GM21390 (cell line): Measurements from ENCODE around the gene COPS3.

Experiments
- ATAC-seq: cut with Tn5 transposase; IDR thresholded peaks from one replicate; pipeline ENCODE4 v1.9.1; 2021; ENCODE audit not compliant: unreplicated experiment

Gene COPS3

DNA sequence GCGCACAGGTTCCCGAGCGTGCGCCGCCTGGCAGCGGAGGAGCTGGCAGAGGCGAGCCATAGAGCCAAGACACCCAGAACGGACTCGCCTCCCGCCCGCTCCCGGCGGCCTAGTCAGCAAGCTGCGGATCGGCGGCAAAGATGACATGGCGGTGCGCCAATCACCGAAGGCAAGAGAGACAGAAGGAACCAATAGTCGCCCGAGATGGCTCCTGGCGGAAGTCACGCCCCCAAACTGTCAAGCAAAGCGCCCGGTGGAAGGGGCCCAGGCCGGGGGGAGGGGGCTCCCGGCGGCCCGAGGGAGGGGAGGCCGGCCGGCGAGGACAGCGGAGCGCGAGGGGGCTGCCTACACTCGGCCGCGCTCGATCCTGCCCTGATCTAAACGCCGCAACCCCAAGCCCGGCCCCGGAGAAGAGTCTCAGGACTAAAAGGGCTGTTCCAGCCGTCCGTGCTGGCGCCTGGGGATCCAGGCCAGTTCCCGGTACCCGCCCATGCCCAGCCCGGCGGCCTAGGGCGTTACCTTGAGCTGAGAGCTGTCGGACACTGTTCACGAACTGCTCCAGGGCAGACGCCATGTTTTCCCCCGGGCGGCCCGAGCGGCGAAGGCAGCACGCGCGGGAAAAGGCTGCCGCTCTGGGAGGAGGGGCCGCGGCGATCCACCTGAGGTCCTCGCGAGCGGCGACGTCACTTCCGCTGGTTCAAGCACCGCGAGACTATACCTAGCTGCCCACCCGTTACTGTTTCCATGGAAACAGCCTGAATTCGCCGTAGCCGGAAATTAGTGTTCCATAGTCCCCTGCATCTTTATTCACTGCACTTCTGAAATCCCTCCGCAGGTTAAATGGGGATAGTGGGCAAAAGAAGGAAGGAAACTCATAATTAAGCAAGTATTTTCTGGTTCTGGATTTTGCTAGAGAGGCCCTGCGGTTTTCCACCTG is at the start of gene COPS3:
TSS of gene COPS3 (minus strand) at position 634 of the 937 bp plus-strand sequence. CDS start at position 574, 60 bp downstream.
- peak; percentile 87 for ATAC-seq

DNA sequence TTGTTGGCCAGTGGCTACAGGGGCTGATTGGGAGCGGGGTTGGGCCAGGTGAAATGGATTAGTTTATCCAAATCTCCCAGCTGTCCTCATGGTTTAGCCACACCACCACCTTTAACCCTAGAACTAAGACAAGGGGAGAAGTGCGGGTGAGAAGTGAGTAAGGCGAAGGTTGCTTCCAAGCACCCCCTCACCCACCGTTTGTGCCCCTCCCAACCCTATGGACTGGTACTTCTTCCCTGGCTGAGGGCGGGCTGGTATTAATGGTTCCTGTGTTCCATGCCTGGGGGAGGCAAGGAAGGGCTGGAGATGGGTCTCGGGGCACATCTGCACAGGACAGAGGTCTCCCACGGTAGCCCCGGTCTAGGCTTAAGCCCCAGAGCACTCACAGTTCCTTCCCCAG is 47.2 kb upstream of the COPS3 start:
- ATAC-seq, result no peak

DNA sequence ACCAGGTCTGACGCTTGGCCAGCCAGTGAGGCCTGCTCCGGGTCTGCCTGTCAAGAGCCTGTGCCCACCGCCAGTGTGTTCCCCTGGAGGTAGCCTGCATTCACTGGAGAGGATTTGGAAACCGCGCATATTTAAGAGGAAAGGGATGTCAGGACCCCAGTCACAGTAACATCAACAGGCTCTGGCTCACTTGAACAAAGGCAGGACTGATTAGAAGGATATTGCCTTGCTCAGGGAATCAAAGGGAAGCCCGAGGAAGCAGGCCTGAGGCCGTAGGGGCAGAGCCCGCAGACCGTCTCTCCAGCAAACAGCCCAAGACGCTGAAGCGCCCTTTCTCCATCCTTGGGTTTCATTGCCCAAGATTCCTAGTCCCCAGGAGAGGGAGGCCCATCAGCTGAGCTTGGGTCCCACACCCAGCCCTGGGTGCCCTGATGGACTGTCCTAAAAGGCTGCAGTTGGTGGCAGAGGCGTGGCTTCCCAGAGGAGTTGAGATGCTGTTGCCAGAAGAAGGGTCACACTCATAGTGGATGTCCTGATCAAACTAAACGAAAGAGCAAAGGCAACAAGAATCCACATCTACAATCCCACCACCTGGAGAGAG is 45.3 kb upstream of the COPS3 start:
- ATAC-seq, result no peak

DNA sequence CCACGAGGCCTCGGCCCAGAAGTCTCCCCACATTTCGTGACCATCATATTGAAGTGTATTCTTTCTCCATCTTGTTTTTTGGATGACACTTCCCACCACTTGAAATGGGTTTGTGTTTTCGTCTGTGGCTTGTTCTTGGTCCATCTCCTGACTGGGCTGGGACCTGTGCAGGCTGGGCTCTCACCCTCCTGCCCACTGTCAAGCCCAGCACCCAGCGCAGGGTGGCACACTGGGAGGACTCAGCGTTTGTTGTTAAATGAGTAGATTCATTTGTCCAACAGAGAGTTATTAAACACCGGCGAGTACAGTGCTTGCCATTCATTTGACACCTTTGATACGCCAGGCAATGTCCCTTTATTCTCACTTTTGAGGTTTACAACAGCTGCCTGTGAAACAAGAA is 44.8 kb upstream of the COPS3 start:
- ATAC-seq, result no peak

DNA sequence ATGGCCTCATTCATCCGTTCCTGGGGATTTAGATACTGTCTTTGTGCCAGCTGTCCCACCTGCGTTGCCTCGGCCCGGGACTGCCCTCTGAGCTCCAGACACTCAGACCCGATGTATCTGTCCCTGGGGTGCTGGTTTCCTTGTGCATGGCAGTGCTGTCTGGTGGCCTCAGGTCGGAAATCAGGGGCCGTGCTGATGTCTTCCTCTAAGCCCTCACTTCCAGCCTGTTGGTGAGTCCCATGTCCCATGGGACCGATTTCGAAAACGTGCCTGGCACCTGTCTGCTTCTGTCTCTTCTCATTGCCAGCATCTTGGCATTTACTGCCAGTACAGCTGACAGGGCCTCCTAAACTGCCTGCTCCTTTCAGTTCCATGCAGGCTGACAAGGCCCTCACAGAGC is 44.2 kb upstream of the COPS3 start:
- ATAC-seq, result no peak

DNA sequence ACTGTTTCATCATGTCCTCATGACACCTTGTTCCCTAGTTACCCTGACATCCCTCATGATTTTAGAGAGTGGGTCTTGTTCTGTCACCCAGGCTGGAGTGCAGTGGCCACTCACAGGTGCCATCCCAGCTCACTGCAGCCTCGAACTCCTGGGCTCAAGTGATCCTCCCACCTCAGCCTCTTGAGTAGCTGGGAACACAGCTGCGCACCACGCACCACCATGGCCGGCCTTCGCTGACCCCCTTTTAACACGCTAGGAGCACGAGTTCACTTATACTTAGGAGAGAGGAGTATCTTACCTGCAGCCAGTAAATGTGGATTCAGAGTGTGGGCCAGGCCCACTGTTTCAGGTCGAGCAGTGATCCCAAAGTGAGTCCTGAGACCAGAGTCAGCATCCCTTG is 43.6 kb upstream of the COPS3 start:
- ATAC-seq, result no peak

DNA sequence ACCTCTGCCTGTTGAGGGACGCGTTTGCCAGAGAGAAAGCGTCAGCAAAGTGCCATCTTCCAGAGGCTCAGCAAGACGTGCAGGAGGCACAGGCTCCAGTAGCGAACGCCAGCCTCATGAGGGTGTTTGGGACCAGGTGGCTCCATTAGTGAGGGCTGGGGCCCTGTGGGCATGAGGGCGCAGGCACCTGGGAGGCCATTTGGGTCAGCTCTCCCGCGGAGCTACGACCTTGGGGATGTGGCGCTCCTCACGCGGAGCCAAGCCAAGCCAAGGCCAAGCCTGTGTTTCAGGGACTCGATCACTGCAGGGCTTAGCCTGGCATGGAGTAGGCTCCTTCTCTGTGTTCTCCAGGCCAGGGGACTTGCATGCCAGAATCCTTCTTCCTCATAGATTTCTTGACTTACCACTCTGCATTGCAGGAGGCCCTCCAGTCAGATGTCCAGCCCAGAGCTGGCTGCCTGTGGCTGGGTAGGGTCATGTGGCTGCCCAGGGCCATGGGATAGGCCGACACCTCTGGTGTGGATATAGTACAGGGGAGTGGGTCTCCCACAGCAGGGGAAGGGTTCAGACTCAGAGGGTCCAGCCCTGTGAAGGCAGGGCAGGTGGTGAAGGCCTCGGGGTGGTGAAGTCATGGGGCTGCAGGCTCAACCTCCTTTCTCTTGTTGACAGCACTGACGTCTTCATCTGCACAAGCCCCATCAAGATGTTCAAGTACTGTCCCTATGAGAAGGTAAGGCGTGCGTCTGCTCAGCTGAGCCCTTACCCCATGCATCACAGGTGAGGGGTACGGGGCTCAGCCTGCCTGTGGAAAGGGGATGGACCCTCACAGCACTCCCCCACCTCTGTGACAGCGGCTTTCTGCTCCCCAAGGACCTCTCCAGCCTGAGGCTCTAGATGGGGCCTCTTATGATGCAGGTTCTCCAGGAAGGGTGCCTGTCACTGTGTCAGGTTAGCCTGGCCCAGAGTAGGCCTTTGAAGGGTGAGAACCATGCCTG is 41.8 kb upstream of the COPS3 start:
- ATAC-seq, result no peak

DNA sequence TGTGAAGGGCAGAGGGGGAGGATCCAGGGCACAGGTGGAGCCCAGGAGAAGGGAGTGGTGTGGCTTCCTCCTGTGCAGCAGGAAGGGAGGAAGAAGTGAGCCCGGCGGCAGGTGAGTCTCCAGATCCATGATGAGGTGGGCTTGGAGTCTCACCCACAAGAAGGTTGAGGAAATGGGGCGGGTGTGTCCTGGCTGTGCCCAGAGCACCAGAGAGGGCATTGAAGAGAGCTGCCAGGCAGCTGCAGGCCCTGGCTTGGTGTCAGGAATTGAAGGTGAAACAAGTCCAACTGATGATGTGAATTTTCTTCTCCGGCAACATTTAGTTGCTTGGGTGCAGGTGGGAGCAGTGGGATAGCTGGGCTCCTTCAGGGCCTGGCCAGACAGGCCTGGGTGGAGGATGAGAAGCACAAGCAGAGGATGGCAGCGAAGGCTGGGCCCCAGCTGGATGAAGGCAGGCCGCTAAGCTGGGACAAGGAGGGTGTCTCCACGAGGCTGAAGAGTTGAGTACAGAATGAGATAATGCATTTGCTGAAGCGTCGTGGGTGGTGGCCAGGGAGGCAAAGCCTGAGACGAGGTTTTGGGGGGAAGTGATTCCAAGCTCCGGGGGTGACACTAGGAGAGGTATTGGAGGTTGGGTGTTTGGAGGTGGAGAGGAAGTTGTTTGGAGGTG is 40.4 kb upstream of the COPS3 start:
- no peak for ATAC-seq

DNA sequence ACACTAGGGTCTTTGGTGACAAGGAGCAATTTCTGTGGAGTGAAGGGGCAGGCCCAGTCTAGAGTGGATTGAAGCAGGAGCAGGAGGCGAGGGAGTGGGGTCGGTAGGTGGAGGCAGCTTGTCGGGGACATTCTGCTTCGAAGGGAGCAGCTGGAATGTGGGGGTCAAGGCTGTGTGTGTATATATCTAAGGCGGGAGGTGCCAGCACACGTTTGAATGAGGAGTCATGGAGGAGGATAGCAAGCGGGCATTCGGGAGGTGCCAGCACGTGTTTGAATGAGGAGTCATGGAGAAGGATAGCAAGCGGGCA is 39.8 kb upstream of the COPS3 start:
- ATAC-seq, result no peak

DNA sequence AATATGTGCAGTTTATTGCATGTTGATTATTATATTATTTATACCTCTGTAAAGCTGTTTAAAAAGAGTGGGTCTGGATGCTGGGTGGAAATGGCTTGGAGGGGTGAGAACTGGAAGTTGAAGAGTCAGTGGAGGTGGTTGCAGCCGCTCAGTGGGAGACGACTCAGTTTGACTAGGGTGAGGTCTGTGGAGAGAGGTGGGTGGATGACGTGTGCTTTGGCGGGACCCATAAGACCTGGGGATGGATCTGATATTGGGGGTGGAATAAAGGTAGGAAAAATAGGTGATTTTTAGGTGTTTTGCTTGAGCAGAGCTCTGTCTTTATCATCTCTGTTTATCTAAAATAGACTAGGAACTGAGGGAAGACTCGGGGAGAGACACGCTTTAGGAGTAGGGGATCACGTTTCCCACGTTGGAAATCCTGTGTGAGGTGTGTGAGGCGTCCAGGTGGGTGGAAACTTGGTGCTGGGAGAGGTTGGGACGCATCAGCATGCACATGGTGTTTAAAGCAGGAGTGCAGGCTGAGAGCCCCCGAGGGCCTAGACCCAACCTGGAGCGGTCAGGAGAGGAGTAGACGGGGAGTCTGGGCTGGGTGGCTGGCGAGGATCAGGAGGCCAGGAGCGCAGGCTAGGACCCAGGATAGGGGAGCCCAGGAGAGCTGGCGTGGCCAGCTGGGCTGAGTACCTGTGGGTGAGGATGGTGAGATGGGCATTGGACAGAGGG is 39.3 kb upstream of the COPS3 start:
- no peak for ATAC-seq

DNA sequence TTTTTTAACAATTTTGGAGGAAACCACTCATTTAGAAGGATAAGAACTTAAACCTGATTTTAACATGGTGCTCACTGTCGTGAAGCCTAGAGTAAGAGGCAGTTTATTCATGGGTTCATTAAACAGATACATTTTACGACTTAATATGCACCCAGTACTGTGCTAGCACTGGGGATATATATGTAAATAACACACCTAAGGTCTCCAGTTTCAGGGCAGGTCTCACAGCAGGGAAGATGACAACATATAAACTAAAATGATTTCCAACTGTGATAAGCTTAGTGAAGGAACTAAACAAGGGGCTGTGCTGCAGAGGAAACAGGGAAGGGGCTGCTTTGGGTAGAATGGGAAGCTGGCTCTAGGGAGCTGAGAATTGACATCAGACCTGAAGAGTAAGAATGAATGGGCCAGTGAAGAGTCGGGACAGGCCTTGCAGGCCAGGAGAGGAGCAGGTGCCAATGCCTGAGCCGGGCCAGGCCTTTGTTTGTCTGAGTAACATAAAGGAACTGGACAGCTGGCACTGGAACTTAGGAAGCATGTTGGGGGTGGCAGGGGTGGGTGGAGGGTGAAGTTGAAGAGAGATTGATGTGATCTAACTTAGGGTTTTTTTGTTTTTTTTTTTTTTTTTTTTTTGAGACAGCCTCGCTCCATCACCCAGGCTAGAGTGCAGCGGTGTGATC is 34.2 kb upstream of the COPS3 start:
- ATAC-seq, result no peak

DNA sequence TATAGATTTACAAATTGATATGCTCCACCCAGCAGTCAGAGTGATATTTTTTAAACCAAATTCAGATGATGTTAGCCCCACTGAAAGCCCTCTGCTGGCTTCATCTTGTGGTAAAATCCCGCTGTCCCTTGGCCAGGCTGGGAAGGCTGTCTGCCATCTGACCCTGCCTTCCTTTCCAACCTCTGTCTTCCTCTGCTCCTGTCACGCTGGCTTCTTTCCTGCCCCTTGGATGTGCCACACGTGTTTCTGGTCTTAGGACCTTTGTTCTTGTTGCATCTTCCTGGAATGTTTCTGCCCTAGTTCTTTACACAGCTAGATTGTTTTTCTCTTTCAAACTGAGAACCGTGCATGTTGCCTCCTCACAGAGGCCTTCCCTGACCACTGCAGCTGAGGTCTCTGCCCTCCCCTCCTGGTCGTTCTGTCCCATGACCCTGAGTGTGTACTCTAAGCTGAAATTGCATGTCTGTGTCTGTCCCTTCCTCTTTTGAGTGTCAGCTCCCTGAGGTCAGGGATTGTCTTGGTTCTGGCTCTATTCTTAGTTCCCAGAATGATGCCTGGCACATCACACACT is 33.5 kb upstream of the COPS3 start:
- ATAC-seq, result no peak

DNA sequence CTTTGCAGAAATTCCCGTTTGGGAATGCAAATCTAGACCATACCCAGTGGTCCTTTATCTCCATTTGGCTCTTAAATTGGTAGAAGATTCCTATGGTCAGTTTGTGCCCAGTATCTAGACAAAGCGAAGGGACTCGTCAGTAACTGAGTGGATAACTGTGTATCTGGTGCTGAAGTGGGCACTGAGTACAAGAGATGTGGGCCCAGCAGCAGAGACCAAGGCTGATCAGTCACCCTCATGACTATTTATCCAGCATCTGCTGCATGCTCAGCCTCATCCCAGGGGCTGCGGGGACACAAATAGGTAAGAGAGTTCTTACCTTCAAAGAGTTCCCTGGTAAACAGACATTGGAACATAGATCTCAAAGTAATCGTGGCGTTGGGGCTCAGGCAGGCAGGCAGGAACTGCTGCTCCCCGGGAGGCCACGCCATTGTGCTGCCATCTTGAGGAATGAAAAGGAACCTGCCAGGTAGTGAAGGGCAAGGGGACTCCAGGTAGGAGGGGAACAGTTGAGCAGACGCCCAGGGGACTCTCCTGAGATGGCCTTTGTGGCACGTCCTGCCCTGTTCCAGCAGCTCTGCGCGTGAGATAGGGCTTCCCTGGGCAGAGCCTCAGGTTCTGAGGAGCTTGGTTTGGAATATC is 32.4 kb upstream of the COPS3 start:
- ATAC-seq, result no peak

DNA sequence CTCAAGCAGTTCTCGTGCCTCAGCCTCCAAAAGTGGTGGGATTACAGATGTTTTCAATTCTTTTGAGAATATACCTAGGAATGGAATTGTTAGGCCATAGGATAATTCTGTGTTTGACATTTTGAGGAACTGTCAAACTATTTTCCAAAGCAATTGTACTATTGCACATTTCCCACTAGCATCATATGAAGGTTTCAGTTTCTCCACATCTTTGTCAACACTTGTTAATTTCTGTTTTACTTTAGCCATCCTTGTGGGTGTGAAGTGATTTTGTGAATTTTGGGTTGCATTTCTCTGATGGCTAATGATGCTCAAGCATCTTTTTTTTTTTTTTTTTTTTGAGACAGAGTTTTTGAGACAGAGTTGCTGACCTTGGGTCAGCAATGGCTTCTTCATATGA is 28.3 kb upstream of the COPS3 start:
- ATAC-seq, result no peak

DNA sequence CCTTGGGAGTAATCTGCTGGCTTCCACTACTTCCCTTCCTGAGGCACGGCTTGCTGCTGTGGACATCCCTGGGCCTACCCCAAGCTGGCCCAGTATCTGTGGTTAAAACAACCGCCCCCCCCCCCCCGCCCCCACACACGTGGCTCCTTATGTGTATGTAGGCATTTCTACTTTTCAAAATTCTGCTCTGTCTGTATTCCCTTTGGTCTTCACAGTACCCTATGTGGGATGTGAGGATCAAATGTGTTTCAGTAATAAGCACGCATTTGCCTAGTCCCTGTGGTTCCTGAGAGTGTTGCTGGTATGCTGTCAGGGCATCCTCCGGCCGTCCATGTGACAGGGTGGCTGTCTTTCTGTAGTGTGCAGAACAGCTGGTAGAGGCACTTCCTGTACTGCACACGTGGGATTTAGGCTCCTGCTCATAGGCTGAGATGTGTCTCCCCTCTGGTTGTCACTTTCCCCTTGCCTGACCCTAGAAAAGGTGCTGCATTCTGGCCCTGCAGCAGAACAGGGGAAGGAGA is 24.3 kb upstream of the COPS3 start:
- peak; percentile 69 for ATAC-seq

DNA sequence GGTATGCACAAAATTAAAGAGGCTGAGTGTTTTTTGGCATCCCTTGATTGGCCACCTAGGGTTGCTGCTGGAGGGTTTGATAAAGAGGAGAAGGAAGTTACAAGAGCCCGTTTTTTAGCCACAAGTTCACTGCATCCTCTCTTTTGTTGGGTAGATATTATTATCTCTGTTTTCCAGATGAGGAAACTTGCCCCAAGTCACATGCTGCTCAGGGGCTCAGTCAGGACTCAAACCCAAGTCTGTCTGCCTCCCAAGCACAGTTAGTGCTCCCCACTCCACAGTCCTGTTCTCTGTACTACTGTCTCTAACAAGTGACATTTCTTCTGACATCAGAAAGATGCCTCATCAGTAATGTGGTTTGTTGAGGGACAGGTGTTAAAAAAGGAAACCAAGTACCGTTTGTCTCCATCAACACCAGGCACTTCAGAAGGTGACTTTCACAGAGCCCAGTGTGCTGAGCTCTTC is 23.5 kb upstream of the COPS3 start:
- no peak for ATAC-seq

DNA sequence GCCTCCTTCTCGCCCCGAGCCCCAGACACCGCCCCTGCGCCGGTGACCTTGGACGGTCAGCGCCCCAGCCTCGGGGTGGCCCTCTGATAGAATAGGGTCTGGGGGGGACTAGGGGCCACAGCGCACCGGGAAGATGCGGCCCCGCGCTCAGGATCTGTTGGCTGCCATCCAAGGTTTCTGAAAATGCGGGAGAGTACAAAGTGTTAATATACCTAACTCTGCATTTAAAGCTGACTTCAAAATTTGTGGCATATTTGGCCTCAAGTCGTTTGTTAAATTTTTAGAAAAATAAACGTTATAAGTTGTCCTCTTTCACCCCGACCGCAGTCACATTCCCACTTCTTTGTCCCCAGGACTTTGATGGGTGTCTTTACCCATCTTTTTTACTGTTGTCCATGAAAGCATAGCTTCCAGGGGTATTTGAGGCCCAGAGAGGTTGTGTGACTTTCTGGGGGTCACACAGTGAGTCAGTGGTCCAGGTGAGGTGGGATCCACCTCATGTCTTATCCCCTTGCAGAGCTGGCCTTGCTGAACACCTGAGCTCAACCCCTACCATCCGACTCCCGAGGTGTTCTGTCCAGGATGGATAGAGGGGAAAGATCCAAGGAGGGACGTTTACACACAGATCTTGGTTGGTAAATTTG is 22.9 kb upstream of the COPS3 start:
- no peak for ATAC-seq
